HepG2 (cell line): ENCODE results near the gene THRB.

Experiments used
- ATF1 ChIP-seq: IDR thresholded peaks from 2 replicates; pipeline ENCODE4 v1.6.1; 2016; ENCODE audit warnings: mild to moderate bottlenecking, control low read depth
- CREM ChIP-seq, 2 experiments: sonication (generic) in 1 of 2; formaldehyde crosslinking in 1 of 2; IDR thresholded peaks; 2 replicates each; pipeline versions ENCODE4 v1.4.0 to v1.6.1; 2016 to 2020; ENCODE audit warnings: antibody characterized with exemption in 1 of 2, mild to moderate bottlenecking in 1 of 2, missing genetic modification reagents in 1 of 2
- CTCF ChIP-seq: sonication (generic); formaldehyde crosslinking; IDR thresholded peaks from 2 replicates; pipeline ENCODE4 v1.5.0; 2020; ENCODE audit warnings: mild to moderate bottlenecking, missing genetic modification reagents, moderate library complexity
- EZH2 ChIP-seq: conservative IDR thresholded peaks from 2 replicates; pipeline ENCODE4 v1.6.1; 2012; ENCODE audit warnings: mild to moderate bottlenecking, low read depth, low read length, moderate library complexity
- FOXP1 ChIP-seq, 2 experiments: fragments of 450-650 bp in 1 of 2; IDR thresholded peaks; 2 replicates each; pipeline ENCODE4 v1.6.1; 2017 to 2018; ENCODE audit warnings: antibody characterized with exemption in 1 of 2
- MXD4 ChIP-seq: IDR thresholded peaks from 2 replicates; pipeline ENCODE4 v1.6.1; 2016; ENCODE audit warnings: mild to moderate bottlenecking, missing biosample characterization, missing genetic modification reagents
- U2AF1 ChIP-seq: fragments of 200-400 bp; formaldehyde crosslinking; optimal IDR thresholded peaks from 2 replicates; pipeline ENCODE3; 2017; ENCODE audit warnings: mild to moderate bottlenecking, low read depth, low read length
- ZNF143 ChIP-seq: sonication (generic); formaldehyde crosslinking; IDR thresholded peaks from 2 replicates; pipeline ENCODE4 v1.4.0; 2020; ENCODE audit warnings: missing genetic modification reagents
- ZNF589 ChIP-seq: sonication (generic); formaldehyde crosslinking; conservative IDR thresholded peaks from 2 replicates; pipeline ENCODE4 v1.8.0; 2022; ENCODE audit warnings: mild to moderate bottlenecking, moderate library complexity, missing genetic modification reagents
- ZSCAN5A ChIP-seq: sonication (generic); formaldehyde crosslinking; IDR thresholded peaks from 2 replicates; pipeline ENCODE4 v1.8.0; 2022; ENCODE audit warnings: mild to moderate bottlenecking, missing genetic modification reagents, borderline replicate concordance

- TF ChIP-seq ATF1 (CRISPR knock-in tag) (no peak), EZH2 (no peak), ZSCAN5A (CRISPR knock-in tag) (no peak), FOXP1 (IDR thresholded peaks at IDR 0.05) (no peak), FOXP1 (CRISPR knock-in tag; IDR thresholded peaks at IDR 0.05) (no peak), CTCF (CRISPR knock-in tag) (no peak), U2AF1 (no peak), ZNF589 (CRISPR knock-in tag) (no peak), MXD4 (CRISPR knock-in tag) (no peak), ZNF143 (CRISPR knock-in tag) (no peak), CREM (IDR thresholded peaks at IDR 0.05) (no peak), CREM (CRISPR knock-in tag; IDR thresholded peaks at IDR 0.05) (no peak)
These were observed 47.3 kb upstream of the THRB start for GRCh38 chr3:24541935-24542334.
